HG02938 (cell line): ENCODE measurements around the gene PHB1.

Source experiments
- ATAC-seq: cut with Tn5 transposase; IDR thresholded peaks from one replicate; pipeline ENCODE4 v1.9.1; 2021; ENCODE audit warnings: mild to moderate bottlenecking, moderate library complexity; ENCODE audit not compliant: unreplicated experiment

The PHB1 gene

GRCh38 chr17:49357516-49357915, 57.2 kb downstream of the PHB1 start:
- ATAC-seq, result no peak

DNA sequence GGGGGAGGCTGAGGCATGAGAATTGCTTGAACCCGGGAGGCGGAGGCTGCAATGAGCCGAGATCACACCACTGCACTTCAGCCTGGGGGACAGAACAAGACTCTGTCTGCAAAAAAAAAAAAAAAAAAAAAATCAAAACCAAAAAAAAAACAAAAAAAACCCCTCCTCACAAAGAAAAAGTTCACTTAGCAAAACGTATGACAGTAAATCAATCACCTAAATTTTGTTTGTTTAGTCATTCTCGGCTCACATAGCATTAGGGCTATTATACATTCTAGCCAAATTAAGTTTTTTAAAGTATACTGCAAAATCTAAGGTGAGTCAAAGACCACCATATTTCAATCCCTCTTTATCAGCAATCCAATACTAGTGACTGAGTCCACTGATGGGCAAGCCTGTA, 58.4 kb downstream of the PHB1 start:
- ATAC-seq, result no peak
